Common myeloid progenitor, CD34-positive (primary cell): ENCODE data around the gene DBF4. TPM values are rescaled to one million over a fixed set of nuclear protein-coding genes. Genes with fewer than 3 reads are reported as not detected.
"Not testable (repeated sequence)": the region's sequence is repeated elsewhere in the genome, so short reads cannot be mapped to it uniquely, and the experiment has no call there.

ENCODE experiments used
- CTCF ChIA-PET: fragments of 350-600 bp; sonication (Branson Sonifier 250); formaldehyde crosslinking; loops from one replicate; lab custom pipeline; 2021; ENCODE audit warnings: antibody characterized with exemption; lab: Charles Lee
- POLR2A ChIA-PET: fragments of 350-600 bp; sonication (Branson Sonifier 250); formaldehyde crosslinking; loops from one replicate; lab custom pipeline; 2021; ENCODE audit warnings: antibody characterized with exemption; lab: Charles Lee
- DNase-seq, 3 donors: peaks; one replicate each; pipeline versions ENCODE4 v3.0.0 to v3.0.0-alpha.2; 2013
- H3K27ac ChIP-seq, 2 experiments: 1 replicate in 1 of 2; 2 replicates in 1 of 2; pipeline ENCODE4 v1.7.0; 2013; ENCODE audit warnings: inconsistent platforms in 2 of 2, low read length in 2 of 2, mild to moderate bottlenecking in 2 of 2, low read depth in 1 of 2, moderate library complexity in 1 of 2; ENCODE audit not compliant: severe bottlenecking in 2 of 2, insufficient read depth in 1 of 2, poor library complexity in 1 of 2
- H3K27me3 ChIP-seq, 5 experiments: replicated peaks in 2 of 5; 1 replicate in 3 of 5; 2 replicates in 2 of 5; pipeline versions ENCODE4 v1.6.1 to v1.7.0; 2013; ENCODE audit warnings: low read length in 4 of 5, mild to moderate bottlenecking in 2 of 5, moderate library complexity in 2 of 5, inconsistent platforms in 1 of 5; ENCODE audit not compliant: insufficient read depth in 5 of 5, control insufficient read depth in 4 of 5
- H3K36me3 ChIP-seq, 4 experiments: 1 replicate in 2 of 4; 2 replicates in 2 of 4; pipeline versions ENCODE4 v1.6.1 to v1.7.0; 2013; ENCODE audit warnings: low read length in 3 of 4, control low read depth in 1 of 4, mild to moderate bottlenecking in 1 of 4; ENCODE audit not compliant: control insufficient read depth in 4 of 4, insufficient read depth in 4 of 4
- H3K4me1 ChIP-seq, 4 experiments: 1 replicate in 3 of 4; 2 replicates in 1 of 4; pipeline versions ENCODE4 v1.6.1 to v1.7.1; 2013; ENCODE audit warnings: low read length in 3 of 4, mild to moderate bottlenecking in 3 of 4, control low read depth in 1 of 4, inconsistent platforms in 1 of 4, moderate library complexity in 1 of 4; ENCODE audit not compliant: control insufficient read depth in 4 of 4, insufficient read depth in 4 of 4; ENCODE audit errors: control extremely low read depth in 1 of 4
- H3K4me3 ChIP-seq, 7 experiments: 1 replicate in 4 of 7; 2 replicates in 3 of 7; pipeline versions ENCODE4 v1.5.1 to v1.7.0; 2013; ENCODE audit warnings: mild to moderate bottlenecking in 7 of 7, low read length in 6 of 7, moderate library complexity in 6 of 7, inconsistent platforms in 2 of 7, low read depth in 2 of 7, control low read depth in 1 of 7; ENCODE audit not compliant: insufficient read depth in 4 of 7, control insufficient read depth in 1 of 7; ENCODE audit errors: extremely low read depth in 1 of 7
- H3K9me3 ChIP-seq, 5 experiments: 1 replicate in 4 of 5; 2 replicates in 1 of 5; pipeline versions ENCODE4 v1.6.1 to v1.7.1; 2013; ENCODE audit warnings: low read length in 4 of 5, mild to moderate bottlenecking in 2 of 5, inconsistent platforms in 1 of 5, low read depth in 1 of 5, moderate library complexity in 1 of 5; ENCODE audit not compliant: control insufficient read depth in 4 of 5, insufficient read depth in 2 of 5; ENCODE audit errors: control extremely low read depth in 1 of 5
- WGBS: methylation state at CpG from one replicate; pipeline ENCODE4 v1.1.5; 2013; ENCODE audit not compliant: insufficient coverage; 5-methylcytosine and 5-hydroxymethylcytosine counted together
- polyA plus RNA-seq: library from polyadenylated mRNA; unstranded; fragments of 120-200 nt; gene quantifications from one replicate; pipeline ENCODE4 v1.2.1, GENCODE V29; 2013

Gene DBF4, protein sequence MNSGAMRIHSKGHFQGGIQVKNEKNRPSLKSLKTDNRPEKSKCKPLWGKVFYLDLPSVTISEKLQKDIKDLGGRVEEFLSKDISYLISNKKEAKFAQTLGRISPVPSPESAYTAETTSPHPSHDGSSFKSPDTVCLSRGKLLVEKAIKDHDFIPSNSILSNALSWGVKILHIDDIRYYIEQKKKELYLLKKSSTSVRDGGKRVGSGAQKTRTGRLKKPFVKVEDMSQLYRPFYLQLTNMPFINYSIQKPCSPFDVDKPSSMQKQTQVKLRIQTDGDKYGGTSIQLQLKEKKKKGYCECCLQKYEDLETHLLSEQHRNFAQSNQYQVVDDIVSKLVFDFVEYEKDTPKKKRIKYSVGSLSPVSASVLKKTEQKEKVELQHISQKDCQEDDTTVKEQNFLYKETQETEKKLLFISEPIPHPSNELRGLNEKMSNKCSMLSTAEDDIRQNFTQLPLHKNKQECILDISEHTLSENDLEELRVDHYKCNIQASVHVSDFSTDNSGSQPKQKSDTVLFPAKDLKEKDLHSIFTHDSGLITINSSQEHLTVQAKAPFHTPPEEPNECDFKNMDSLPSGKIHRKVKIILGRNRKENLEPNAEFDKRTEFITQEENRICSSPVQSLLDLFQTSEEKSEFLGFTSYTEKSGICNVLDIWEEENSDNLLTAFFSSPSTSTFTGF
- 21.4 TPM for polyA plus RNA-seq

DNA sequence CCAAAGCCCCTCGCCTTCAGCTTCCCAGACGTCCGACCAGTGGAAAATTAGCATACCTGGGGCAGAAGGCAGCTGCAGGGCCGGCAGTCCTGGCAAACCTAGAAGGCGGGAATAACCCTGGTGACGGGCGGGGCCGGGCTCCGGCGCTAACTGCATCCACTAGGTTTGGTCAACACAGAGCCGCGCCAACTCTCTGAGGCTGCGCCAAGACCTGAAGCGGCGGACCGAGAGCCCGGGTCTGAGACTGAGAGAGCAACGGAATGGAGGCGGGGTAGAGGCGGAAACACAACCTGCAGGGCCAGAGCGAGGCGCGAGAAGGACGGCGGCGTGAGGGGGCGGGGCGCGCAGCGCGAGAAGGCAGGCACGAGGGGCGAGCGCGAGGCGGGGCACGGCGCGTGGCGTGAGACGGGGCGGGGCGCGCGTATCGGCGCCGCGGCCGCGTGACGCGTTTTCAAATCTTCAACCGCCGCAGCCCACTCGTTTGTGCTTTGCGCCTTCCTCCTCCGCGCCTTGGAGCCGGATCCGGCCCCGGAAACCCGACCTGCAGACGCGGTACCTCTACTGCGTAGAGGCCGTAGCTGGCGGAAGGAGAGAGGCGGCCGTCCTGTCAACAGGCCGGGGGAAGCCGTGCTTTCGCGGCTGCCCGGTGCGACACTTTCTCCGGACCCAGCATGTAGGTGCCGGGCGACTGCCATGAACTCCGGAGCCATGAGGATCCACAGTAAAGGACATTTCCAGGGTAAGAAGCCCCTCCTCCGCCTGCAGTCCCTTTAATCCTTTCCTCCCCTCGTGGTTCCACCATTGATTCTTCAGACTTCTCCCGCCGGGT lies at the start of gene DBF4, which contains the start of gene SLC25A40:
TSS of gene DBF4 (plus strand) at position 454 of the 829 bp plus-strand sequence. CDS start at position 694, 240 bp downstream.
TSS of gene SLC25A40 (minus strand) at position 321 of the 829 bp plus-strand sequence. CDS start 17,633 bp downstream, outside the sequence.
- Histone ChIP-seq H3K27ac (peak within 1 kb of the TSS; percentile 79 to 92), H3K4me1 (peaks cover 18 to 42% (median 32%) of the 10 kb centered on the region in 4 experiments), H3K36me3 (peaks cover 6 to 21% (median 7%) of the 10 kb centered on the region in 4 experiments), H3K27me3 (no peaks in the 10 kb centered on the region), H3K4me3 (peak within 1 kb of the TSS; percentile 83 to 98 (median 89)), H3K9me3 (peaks cover 0 to 6% (median 2%) of the 10 kb centered on the region in 5 experiments)
- ChIA-PET POLR2A (no interaction called here), CTCF (interaction anchor here (1.2 kb wide), 1 partner anchor 35 kb away, joined by 5 read pairs; no protein-coding TSS in a partner anchor)
- 0% methylated on average over 84 of the region's 84 CpGs for WGBS
- peak; percentile 90 to 95 (median 95) for DNase-seq

DNA sequence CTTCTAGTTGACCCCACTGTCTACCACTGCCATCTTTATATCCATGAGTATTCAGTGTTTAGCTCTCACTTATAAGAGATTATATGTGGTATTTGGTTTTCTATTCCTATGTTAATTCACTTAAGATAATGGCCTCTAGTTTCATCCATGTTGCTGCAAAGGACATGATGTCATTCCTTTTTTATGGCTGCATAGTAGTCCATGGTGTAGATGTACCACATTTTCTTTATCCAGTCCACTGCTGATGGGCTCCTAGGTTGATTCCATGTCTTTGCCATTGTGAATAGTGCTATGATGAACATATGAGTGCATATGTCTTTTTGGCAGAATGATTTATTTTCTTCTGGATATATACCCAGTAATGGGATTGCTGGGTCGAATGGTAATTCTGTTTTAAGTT lies 47.9 kb upstream of the DBF4 start:
- H3K36me3 ChIP-seq, H3K27me3 ChIP-seq, H3K27ac ChIP-seq, H3K4me3 ChIP-seq, DNase-seq, POLR2A ChIA-PET, H3K4me1 ChIP-seq: not testable (repeated sequence)
- peaks cover 2 to 12% (median 8%) of the 10 kb centered on the region in 5 experiments for H3K9me3 ChIP-seq
- WGBS = no CpG with 5 or more reads among the region's 1 CpG
- CTCF ChIA-PET = interaction anchor here (0.9 kb wide), 1 partner anchor 59 kb away, joined by 3 read pairs; no protein-coding TSS in a partner anchor

DNA sequence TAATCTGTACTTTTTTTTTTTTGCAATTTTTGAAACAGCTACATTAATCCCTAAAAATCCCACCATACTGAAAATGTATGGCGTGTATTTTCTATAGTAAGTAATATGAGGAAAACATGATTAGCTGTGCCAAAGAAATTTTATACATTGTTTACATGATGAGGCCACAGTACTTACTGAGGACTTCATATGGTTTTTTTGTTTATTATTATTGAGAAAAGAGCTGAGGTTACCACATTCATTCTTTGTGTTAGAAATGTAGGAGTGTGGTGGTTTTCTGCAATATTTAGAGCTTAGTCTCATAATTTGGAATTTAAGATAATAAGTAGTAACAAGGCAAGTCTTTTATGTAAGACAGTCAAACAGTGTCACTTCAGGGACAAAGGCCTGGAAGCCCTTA lies 45.2 kb upstream of the DBF4 start:
- H3K27ac ChIP-seq = no peak overlapping the region
- H3K4me3 ChIP-seq = no peak overlapping the region
- WGBS = no CpG with 5 or more reads among the region's 1 CpG
- CTCF ChIA-PET = no interaction called here
- peaks cover 0 to 12% (median 3%) of the 10 kb centered on the region in 4 experiments for H3K36me3 ChIP-seq
- DNase-seq = no peak
- no peaks in the 10 kb centered on the region for H3K4me1 ChIP-seq
- POLR2A ChIA-PET = no interaction called here
- H3K9me3 ChIP-seq = peaks cover 0 to 2% (median under 1%) of the 10 kb centered on the region in 5 experiments
- no peaks in the 10 kb centered on the region for H3K27me3 ChIP-seq

DNA sequence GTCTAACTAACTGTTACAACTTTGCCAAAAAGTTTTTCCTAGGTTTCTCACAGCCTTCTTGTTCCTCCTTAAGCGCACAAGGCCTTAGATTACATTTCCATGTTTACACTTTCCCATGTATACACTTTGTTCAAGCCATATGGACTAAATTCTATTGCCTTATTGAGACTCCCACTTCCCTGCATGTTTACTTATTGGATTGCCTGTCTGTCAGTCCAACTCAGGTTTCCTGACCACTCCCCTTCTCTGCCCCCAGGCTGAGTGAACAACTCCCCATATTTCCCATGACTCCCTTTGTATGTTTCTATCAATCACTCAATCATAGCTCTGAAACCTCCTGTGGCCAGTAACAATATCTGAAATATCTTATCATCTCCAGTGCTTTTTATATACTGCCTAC lies 43.2 kb upstream of the DBF4 start:
- peaks cover 2 to 12% (median 3%) of the 10 kb centered on the region in 4 experiments for H3K36me3 ChIP-seq
- CTCF ChIA-PET = no interaction called here
- WGBS = 100% methylated on average over 1 of the region's 1 CpG
- no peak overlapping the region for H3K27ac ChIP-seq
- H3K9me3 ChIP-seq = no peaks in the 10 kb centered on the region
- H3K4me1 ChIP-seq = no peaks in the 10 kb centered on the region
- H3K4me3 ChIP-seq = no peak overlapping the region
- POLR2A ChIA-PET = interaction anchor here (0.6 kb wide), 1 partner anchor 38 kb away, joined by 5 read pairs; no protein-coding TSS in a partner anchor
- no peak for DNase-seq
- H3K27me3 ChIP-seq = no peaks in the 10 kb centered on the region

DNA sequence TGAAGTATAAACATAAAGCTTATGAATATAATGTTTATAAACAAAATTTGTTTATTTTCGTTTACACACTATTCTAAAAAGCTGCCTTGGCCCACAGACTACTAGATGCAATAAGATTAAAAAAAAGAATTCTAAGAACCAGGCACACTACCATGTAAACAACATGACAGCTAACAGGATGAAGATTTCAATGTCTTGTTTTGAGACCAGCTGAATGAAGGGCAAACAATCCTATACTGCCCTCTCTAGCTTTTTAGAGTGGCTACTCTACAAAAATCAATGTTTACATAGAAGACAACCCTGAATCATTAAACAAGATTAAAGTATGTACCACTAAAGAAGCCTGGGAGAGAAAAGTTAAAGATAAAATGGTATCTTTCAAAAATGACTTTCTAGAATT lies 38.7 kb upstream of the DBF4 start:
- Histone ChIP-seq H3K27me3 (no peaks in the 10 kb centered on the region), H3K4me1 (no peaks in the 10 kb centered on the region), H3K4me3 (no peak overlapping the region), H3K36me3 (peaks cover 3 to 26% (median 13%) of the 10 kb centered on the region in 4 experiments), H3K27ac (no peak overlapping the region), H3K9me3 (no peaks in the 10 kb centered on the region)
- ChIA-PET CTCF (interaction anchor here (0.5 to 3.2 kb wide), 2 partner anchors 69 to 332 kb away, joined by 3 to 9 read pairs; no protein-coding TSS in a partner anchor), POLR2A (interaction anchor here (0.7 kb wide), 1 partner anchor 12 kb away, joined by 5 read pairs; no protein-coding TSS in a partner anchor)
- no peak for DNase-seq
- WGBS = no CpG with 5 or more reads among the region's 1 CpG

DNA sequence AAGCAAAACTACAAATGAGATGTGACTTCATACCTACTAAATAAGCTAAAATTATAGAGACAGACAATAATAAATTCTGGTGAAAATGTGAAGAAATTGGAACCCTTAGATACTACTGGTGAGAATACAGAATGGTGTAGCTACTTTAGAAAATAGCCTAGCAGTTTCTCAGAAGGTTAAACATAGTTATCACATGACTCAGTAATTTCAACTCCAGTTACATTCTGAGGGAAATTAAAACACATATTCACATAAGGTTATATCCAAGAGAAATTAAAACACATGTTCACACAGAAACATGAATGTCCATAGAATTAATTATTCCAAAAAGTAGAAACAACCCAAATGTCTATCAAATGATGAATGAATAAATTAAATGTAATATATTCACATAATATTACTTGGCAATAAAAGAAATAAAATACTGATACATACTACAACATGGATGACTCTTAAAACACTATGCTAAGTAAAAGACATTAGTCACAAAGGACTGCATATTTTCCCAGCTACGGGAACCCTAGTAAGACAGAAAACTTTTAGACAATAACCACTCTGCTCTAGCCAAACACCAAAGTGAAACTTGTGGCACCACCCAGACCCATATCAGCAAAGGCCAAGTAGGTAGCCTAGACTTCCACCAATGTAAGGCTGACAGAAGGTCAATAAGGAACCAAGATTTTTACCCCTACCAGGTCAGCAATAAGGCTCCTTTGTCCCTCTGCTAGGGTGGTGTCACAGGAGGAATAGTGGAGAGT lies 25.3 kb upstream of the DBF4 start:
- H3K27ac ChIP-seq = no peak overlapping the region
- CTCF ChIA-PET = no interaction called here
- H3K9me3 ChIP-seq = no peaks in the 10 kb centered on the region
- DNase-seq = no peak
- peaks cover 12 to 45% (median 29%) of the 10 kb centered on the region in 4 experiments for H3K36me3 ChIP-seq
- WGBS = 100% methylated on average over 1 of the region's 1 CpG
- POLR2A ChIA-PET = no interaction called here
- H3K4me1 ChIP-seq = peaks cover 0 to 2% (median 0%) of the 10 kb centered on the region in 4 experiments
- H3K27me3 ChIP-seq = no peaks in the 10 kb centered on the region
- H3K4me3 ChIP-seq = no peak overlapping the region
